ENCODE results near the gene TNFRSF17. TPM values are rescaled to one million over a fixed set of nuclear protein-coding genes. Genes with fewer than 3 reads are reported as not detected.
"Not testable (repeated sequence)": the region's sequence is repeated elsewhere in the genome, so short reads cannot be mapped to it uniquely, and the experiment has no call there.

TNFRSF17 gene
- total RNA-seq, 2 experiments from 2014 or later = not detected

DNA sequence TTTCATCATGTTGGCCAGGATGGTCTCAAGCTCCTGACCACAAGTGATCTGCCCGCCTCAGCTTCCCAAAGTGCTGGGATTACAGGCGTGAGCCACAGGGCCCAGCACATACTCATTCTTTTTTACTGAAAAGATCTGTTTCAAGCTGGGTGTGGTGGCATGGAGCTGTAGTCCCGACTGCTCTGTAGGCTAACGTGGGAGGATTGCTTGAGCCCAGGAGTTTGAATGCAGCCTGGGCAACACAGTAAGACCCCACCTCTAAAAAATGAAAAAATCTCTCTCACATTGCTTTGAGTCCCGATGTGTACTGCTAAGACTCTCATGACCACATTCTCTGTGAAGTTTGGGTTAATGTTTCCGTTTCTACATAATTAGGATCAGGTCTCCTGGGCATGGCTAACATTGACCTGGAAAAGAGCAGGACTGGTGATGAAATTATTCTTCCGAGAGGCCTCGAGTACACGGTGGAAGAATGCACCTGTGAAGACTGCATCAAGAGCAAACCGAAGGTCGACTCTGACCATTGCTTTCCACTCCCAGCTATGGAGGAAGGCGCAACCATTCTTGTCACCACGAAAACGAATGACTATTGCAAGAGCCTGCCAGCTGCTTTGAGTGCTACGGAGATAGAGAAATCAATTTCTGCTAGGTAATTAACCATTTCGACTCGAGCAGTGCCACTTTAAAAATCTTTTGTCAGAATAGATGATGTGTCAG lies 2.3 kb downstream of the TNFRSF17 start:
- ChIA-PET CTCF (no interaction called here), POLR2A (interaction anchor here (0.6 kb wide), 1 partner anchor 56 kb away, joined by 4 read pairs; no protein-coding TSS in a partner anchor)

GRCh38 chr16:11968577-11968976 lies 3.6 kb downstream of the TNFRSF17 start:
- POLR2A ChIA-PET = no interaction called here
- CTCF ChIA-PET = interaction anchor here (0.6 kb wide), 1 partner anchor 326 kb away, joined by 3 read pairs; no protein-coding TSS in a partner anchor

- CTCF ChIA-PET = interaction anchor here (1.1 kb wide), 1 partner anchor 106 kb away, joined by 3 read pairs; no protein-coding TSS in a partner anchor
- POLR2A ChIA-PET = not testable (repeated sequence)
Observed at GRCh38 chr16:11970292-11970691, 5.3 kb downstream of the TNFRSF17 start.

- POLR2A ChIA-PET = no interaction called here
Observed at GRCh38 chr16:11972128-11972527, 7.1 kb downstream of the TNFRSF17 start.

DNA sequence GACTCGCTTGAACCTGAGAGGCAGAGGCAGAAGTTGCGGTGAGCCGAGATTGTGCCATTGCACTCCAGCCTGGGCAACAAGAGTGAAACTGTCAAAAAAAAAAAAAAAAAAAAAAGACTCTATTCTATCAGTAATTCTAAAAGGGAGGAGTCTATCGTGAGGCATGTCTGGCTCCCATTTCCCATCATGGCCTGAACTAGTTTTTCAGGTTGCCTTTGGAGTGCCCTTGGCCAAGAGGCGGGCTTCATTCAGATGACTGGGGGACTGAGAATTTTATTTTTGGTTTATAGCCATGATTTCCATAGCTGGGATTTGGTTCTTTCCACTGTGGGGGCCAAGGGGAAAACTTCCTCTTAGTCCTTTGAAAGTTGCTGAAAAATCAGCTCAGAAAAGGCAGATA lies 8.1 kb downstream of the TNFRSF17 start:
- POLR2A ChIA-PET = no interaction called here
- CTCF ChIA-PET = no interaction called here

More at GRCh38 chr16:11972128-11972527, 7.1 kb downstream of the TNFRSF17 start:
- CTCF ChIA-PET = interaction anchor here (1.2 kb wide), 1 partner anchor 24 kb away, joined by 3 read pairs; no protein-coding TSS in a partner anchor

DNA sequence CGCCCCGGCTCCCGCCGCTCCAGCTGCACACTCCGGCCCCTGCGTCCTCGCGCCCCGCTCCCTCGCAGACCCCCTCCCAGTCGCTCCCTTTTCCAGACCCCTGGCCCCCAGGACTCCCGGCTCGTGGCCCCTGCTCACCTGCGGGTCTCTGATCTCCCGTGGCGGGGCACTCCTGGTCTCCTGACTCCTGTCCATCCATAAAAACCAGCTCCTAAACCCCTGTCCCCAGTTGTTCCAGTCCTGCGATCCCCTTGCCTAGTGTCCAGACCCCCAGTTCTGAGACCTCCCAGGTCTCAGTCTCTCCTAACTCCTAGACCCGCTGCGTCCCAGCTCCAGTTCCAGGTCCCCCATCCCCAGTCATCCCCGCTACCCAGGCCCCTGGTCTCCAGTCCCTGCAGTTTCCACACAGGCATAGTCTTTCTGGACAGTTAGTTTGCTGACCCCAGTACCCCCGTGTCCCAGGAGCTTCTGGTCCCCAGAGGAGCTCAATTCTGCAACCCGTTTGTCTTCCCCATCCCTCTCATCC lies 11.9 kb downstream of the TNFRSF17 start:
- ChIA-PET CTCF (interaction anchor here (1.0 to 1.6 kb wide), 2 partner anchors 11 to 91 kb away, joined by 3 read pairs; no protein-coding TSS in a partner anchor), POLR2A (interaction anchor here (0.6 to 1.7 kb wide), 2 partner anchors 61 to 1940 kb away, joined by 9 to 10 read pairs; partner anchors contain the start of gene GSPT1)

- ChIA-PET POLR2A (interaction anchor here (1.7 kb wide), 1 partner anchor 61 kb away, joined by 10 read pairs; the partner anchor contains the start of gene GSPT1), CTCF (interaction anchor here (1.0 to 1.6 kb wide), 2 partner anchors 10 to 91 kb away, joined by 3 read pairs; no protein-coding TSS in a partner anchor)
Observed at GRCh38 chr16:11977376-11978041, 12.5 kb downstream of the TNFRSF17 start.

GRCh38 chr16:11978080-11978479 lies 13.1 kb downstream of the TNFRSF17 start:
- CTCF ChIA-PET = interaction anchor here (1.6 kb wide), 1 partner anchor 90 kb away, joined by 3 read pairs; no protein-coding TSS in a partner anchor
- POLR2A ChIA-PET = no interaction called here

- ChIA-PET POLR2A (no interaction called here), CTCF (no interaction called here)
Observed at GRCh38 chr16:11979013-11979672, 14.1 kb downstream of the TNFRSF17 start.

GRCh38 chr16:11980136-11980844 lies 15.3 kb downstream of the TNFRSF17 start:
- ChIA-PET POLR2A (no interaction called here), CTCF (no interaction called here)

DNA sequence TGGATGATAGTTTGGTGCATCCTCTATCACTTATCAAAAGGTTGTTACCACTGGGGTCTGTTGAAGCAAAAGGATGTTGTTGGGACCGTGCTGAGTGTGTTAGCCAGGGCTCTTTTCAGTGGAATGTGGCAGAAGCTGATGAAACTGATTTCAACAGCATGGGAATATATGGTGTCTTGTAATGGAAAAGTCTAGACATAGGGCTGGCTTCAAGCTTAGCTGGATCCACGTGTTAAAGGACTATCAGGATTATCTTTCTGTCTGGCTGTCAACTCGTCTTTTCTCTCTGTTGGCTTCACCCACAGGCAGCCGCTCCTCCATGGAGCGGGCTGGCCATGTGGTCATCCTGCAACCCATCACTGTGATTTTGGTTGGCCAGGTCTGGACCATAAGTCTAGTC lies 20.2 kb downstream of the TNFRSF17 start:
- ChIA-PET CTCF (no interaction called here), POLR2A (no interaction called here)

DNA sequence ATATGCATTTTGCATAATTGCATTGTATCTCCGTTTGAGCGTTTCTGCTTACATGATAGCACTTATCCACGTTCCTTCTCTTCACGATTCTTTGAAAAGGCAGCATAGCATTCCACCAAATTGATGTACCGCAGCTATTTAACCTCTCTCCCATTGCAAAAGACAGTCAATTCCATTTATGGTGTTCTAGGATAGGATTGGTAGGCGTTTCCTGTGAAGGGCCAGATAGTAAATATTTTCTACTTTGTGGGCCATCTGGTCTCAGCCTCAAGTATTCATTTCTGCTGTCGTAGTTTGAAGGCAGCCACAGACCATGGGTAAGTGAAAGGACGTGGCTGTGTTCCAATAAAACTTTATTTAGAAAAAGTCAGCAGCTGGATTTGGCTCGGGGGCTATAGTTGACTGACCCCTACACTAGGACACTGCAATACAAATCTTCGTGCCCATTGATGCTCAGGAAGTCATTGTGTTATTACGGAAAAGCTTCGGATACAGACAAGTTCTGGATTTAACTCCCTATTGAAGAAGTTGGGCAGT lies 21.6 kb downstream of the TNFRSF17 start:
- ChIA-PET POLR2A (no interaction called here), CTCF (interaction anchor here (1.3 kb wide), 1 partner anchor 10 kb away, joined by 3 read pairs; the partner anchor contains the start of gene SNX29)

- CTCF ChIA-PET = interaction anchor here (1.3 kb wide), 1 partner anchor 11 kb away, joined by 3 read pairs; the partner anchor contains the start of gene SNX29
Observed at GRCh38 chr16:11988258-11988978, 23.4 kb downstream of the TNFRSF17 start.

GRCh38 chr16:11990702-11991390 lies 25.8 kb downstream of the TNFRSF17 start:
- ChIA-PET POLR2A (no interaction called here), CTCF (no interaction called here)

More at GRCh38 chr16:11988258-11988978, 23.4 kb downstream of the TNFRSF17 start:
- POLR2A ChIA-PET = no interaction called here

GRCh38 chr16:11992008-11992584 lies 27.1 kb downstream of the TNFRSF17 start:
- ChIA-PET CTCF (interaction anchor here (0.7 kb wide), 1 partner anchor 70 kb away, joined by 3 read pairs; no protein-coding TSS in a partner anchor), POLR2A (no interaction called here)

DNA sequence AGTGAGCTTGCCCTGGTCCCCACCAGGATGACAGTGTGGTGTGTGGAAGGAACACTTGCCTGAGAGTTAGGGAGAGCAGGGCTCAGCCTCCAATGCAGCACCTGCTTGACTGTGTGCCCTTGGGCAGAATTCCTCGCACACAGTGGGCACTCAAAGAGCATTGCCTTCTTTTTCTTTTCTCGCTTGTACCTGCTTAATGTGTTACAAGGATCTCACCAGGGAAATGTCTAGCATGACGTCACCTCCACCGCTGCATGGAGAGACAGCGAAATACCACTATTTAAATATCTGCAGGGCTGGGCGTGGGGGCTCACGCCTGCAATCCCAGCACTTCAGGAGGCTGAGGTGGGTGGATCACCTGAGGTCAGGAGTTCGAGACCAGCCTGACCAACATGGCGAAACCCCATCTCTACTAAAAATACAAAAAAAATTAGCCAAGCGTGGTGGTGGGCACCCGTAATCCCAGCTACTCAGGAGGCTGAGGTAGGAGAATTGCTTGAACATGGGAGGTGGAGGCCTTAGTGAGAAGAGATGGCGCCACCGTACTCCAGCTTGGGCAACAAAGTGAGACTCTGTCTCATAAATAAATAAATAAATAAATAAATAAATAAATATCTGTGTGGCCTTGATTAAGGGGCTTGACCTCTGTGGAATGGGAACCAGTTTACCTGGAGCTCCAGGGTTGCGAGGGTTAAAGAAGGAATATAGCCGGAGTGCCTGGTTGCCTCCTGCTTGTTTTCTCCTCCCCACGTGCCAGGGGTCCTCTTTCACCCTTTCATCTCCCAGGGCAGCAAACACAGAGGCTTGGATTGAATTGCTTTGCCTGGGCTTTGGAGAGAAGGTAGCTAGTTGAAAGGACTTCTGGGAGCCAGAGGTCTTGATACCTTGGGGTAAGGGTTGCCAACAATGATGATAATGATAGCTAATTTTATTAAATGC lies 27.8 kb downstream of the TNFRSF17 start:
- ChIA-PET POLR2A (no interaction called here), CTCF (no interaction called here)
